Large intestine (tissue), 3 donors: ENCODE measurements around the gene ATF3. TPM values are rescaled to one million over a fixed set of nuclear protein-coding genes. Genes with fewer than 3 reads are reported as not detected.

Source experiments
- DNase-seq, 2 donors: peaks; one replicate each; pipeline versions ENCODE4 v3.0.0 to v3.0.0-alpha.2; 2013
- H3K27ac ChIP-seq: one replicate; pipeline ENCODE4 v1.5.1; 2013; ENCODE audit warnings: low read length
- H3K27me3 ChIP-seq: 2 replicates; pipeline ENCODE4 v1.6.1; 2013; ENCODE audit warnings: low read length; ENCODE audit not compliant: control insufficient read depth, insufficient read depth
- H3K36me3 ChIP-seq: 2 replicates; pipeline ENCODE4 v1.6.1; 2013; ENCODE audit warnings: low read length; ENCODE audit not compliant: control insufficient read depth, insufficient read depth
- H3K4me1 ChIP-seq: one replicate; pipeline ENCODE4 v1.6.1; 2013; ENCODE audit warnings: low read length; ENCODE audit not compliant: control insufficient read depth, insufficient read depth
- H3K4me3 ChIP-seq: one replicate; pipeline ENCODE4 v1.5.1; 2013; ENCODE audit warnings: low read length
- H3K9me3 ChIP-seq: one replicate; pipeline ENCODE4 v1.6.1; 2013; ENCODE audit warnings: mild to moderate bottlenecking, low read depth, low read length, moderate library complexity; ENCODE audit not compliant: control insufficient read depth
- WGBS: methylation state at CpG from one replicate; pipeline ENCODE4 v1.1.5; 2013; ENCODE audit warnings: low lambda C conversion rate; ENCODE audit not compliant: insufficient coverage; 5-methylcytosine and 5-hydroxymethylcytosine counted together
- polyA plus RNA-seq: library from polyadenylated mRNA; unstranded; fragments of 120-200 nt; gene quantifications from one replicate; pipeline ENCODE4 v1.2.1, GENCODE V29; 2013

Gene ATF3
- polyA plus RNA-seq, 1 donor, result 71.1 TPM

- peak; percentile 48 to 75 for DNase-seq
- peak overlapping the region; percentile 80 for H3K4me3 ChIP-seq
- WGBS, result no CpG with 5 or more reads among the region's 75 CpGs
- no peaks in the 10 kb centered on the region for H3K9me3 ChIP-seq
- peaks cover 36% of the 10 kb centered on the region for H3K27me3 ChIP-seq
- no peaks in the 10 kb centered on the region for H3K36me3 ChIP-seq
- H3K4me1 ChIP-seq, result peaks cover 31% of the 10 kb centered on the region
- peak overlapping the region; percentile 97 for H3K27ac ChIP-seq
These were observed 569 bp downstream of the ATF3 start for GRCh38 chr1:212608959-212609700.

- 50% methylated on average over 1 of the region's 20 CpGs for WGBS
These were observed 1.4 kb downstream of the ATF3 start for GRCh38 chr1:212609701-212610574.

GRCh38 chr1:212610575-212610967 lies 2.0 kb downstream of the ATF3 start:
- H3K9me3 ChIP-seq, result no peaks in the 10 kb centered on the region
- WGBS, result no CpG with 5 or more reads among the region's 5 CpGs
- no peak overlapping the region for H3K4me3 ChIP-seq
- no peak overlapping the region for H3K27ac ChIP-seq
- H3K27me3 ChIP-seq, result peaks cover 25% of the 10 kb centered on the region
- peaks cover 6% of the 10 kb centered on the region for H3K36me3 ChIP-seq
- H3K4me1 ChIP-seq, result peaks cover 27% of the 10 kb centered on the region
- DNase-seq, result peak in 1 of 2 donors; percentile 41

More at GRCh38 chr1:212609701-212610574, 1.4 kb downstream of the ATF3 start:
- Histone ChIP-seq H3K27ac (peak overlapping the region; percentile 97), H3K4me3 (peak overlapping the region; percentile 80), H3K4me1 (peaks cover 31% of the 10 kb centered on the region), H3K9me3 (no peaks in the 10 kb centered on the region), H3K36me3 (no peaks in the 10 kb centered on the region), H3K27me3 (peaks cover 29% of the 10 kb centered on the region)
- DNase-seq, result no peak

GRCh38 chr1:212611000-212611948 lies 2.7 kb downstream of the ATF3 start:
- DNase-seq, result no peak
- Histone ChIP-seq H3K36me3 (peaks cover 11% of the 10 kb centered on the region), H3K9me3 (no peaks in the 10 kb centered on the region), H3K4me1 (peaks cover 20% of the 10 kb centered on the region), H3K4me3 (no peak overlapping the region), H3K27ac (no peak overlapping the region), H3K27me3 (peaks cover 19% of the 10 kb centered on the region)
- no CpG with 5 or more reads among the region's 2 CpGs for WGBS

GRCh38 chr1:212612041-212612961 lies 3.7 kb downstream of the ATF3 start:
- H3K36me3 ChIP-seq, result peaks cover 21% of the 10 kb centered on the region
- peaks cover 10% of the 10 kb centered on the region for H3K4me1 ChIP-seq
- no peaks in the 10 kb centered on the region for H3K9me3 ChIP-seq
- peaks cover 8% of the 10 kb centered on the region for H3K27me3 ChIP-seq
- no peak overlapping the region for H3K27ac ChIP-seq
- H3K4me3 ChIP-seq, result no peak overlapping the region
- WGBS, result no CpG with 5 or more reads among the region's 8 CpGs
- no peak for DNase-seq

GRCh38 chr1:212613440-212614335 lies 5.1 kb downstream of the ATF3 start:
- Histone ChIP-seq H3K4me1 (peaks cover 6% of the 10 kb centered on the region), H3K27ac (no peak overlapping the region), H3K9me3 (no peaks in the 10 kb centered on the region), H3K27me3 (no peaks in the 10 kb centered on the region), H3K4me3 (no peak overlapping the region), H3K36me3 (peaks cover 33% of the 10 kb centered on the region)
- 100% methylated on average over 1 of the region's 8 CpGs for WGBS
- DNase-seq, result no peak

GRCh38 chr1:212614453-212615200 lies 6.1 kb downstream of the ATF3 start:
- H3K36me3 ChIP-seq, result peaks cover 42% of the 10 kb centered on the region
- DNase-seq, result no peak
- H3K9me3 ChIP-seq, result no peaks in the 10 kb centered on the region
- no peak overlapping the region for H3K4me3 ChIP-seq
- 100% methylated on average over 1 of the region's 5 CpGs for WGBS
- H3K4me1 ChIP-seq, result peaks cover 5% of the 10 kb centered on the region
- H3K27ac ChIP-seq, result no peak overlapping the region
- H3K27me3 ChIP-seq, result no peaks in the 10 kb centered on the region

GRCh38 chr1:212615201-212615470 lies 6.6 kb downstream of the ATF3 start:
- DNase-seq, result no peak
- no CpG with 5 or more reads among the region's 9 CpGs for WGBS

More at GRCh38 chr1:212615201-212615470, 6.6 kb downstream of the ATF3 start:
- no peaks in the 10 kb centered on the region for H3K9me3 ChIP-seq
- H3K36me3 ChIP-seq, result peaks cover 46% of the 10 kb centered on the region
- no peaks in the 10 kb centered on the region for H3K4me1 ChIP-seq
- no peak overlapping the region for H3K4me3 ChIP-seq
- no peak overlapping the region for H3K27ac ChIP-seq
- no peaks in the 10 kb centered on the region for H3K27me3 ChIP-seq
